H1 (cell line): ENCODE results near the gene GLRA1. TPM values are rescaled to one million over a fixed set of nuclear protein-coding genes. Genes with fewer than 3 reads are reported as not detected.

ENCODE experiments used
- CTCF ChIA-PET: fragments of 300-600 bp; sonication (Branson Sonifier 250); formaldehyde crosslinking; loops from one replicate; lab custom pipeline; 2021; ENCODE audit not compliant: partially characterized antibody; lab: Charles Lee
- POLR2A ChIA-PET: fragments of 300-600 bp; sonication (Branson Sonifier 250); formaldehyde crosslinking; loops from one replicate; lab custom pipeline; 2021; ENCODE audit warnings: inconsistent platforms; ENCODE audit not compliant: partially characterized antibody; lab: Charles Lee
- DNase-seq, 2 experiments: peaks; one replicate each; pipeline versions ENCODE4 v3.0.0 to v3.0.0-alpha.2; 2010 to 2022; ENCODE audit warnings: low spot score in 2 of 2, low read depth in 1 of 2, mixed read lengths in 1 of 2
- FAIRE-seq: peaks from 2 replicates; lab custom pipeline; 2011; peaks lifted over from hg19 to GRCh38; lab: Jason Lieb, UNC
- H2AFZ ChIP-seq: 2 replicates; pipeline ENCODE4 v1.8.1; 2012; ENCODE audit warnings: low read length, inconsistent platforms
- H2AK5ac ChIP-seq: 2 replicates; pipeline ENCODE4 v1.6.1; 2013; ENCODE audit warnings: low read depth, low read length
- H2BK120ac ChIP-seq: replicated peaks from 2 replicates; pipeline ENCODE3; 2013; ENCODE audit warnings: low read depth, low read length, inconsistent platforms
- H2BK12ac ChIP-seq: 2 replicates; pipeline ENCODE4 v1.6.1; 2013; ENCODE audit warnings: low read depth, low read length
- H2BK15ac ChIP-seq: 2 replicates; pipeline ENCODE4 v1.6.1; 2013; ENCODE audit warnings: low read length
- H2BK20ac ChIP-seq: 2 replicates; pipeline ENCODE4 v1.6.1; 2013; ENCODE audit warnings: low read length
- H2BK5ac ChIP-seq: 2 replicates; pipeline ENCODE4 v1.6.1; 2013; ENCODE audit warnings: low read depth, low read length
- H3K14ac ChIP-seq: 2 replicates; pipeline ENCODE4 v1.6.1; 2013; ENCODE audit warnings: inconsistent platforms; ENCODE audit not compliant: insufficient read length
- H3K18ac ChIP-seq: 2 replicates; pipeline ENCODE4 v1.6.1; 2013; ENCODE audit warnings: low read length; ENCODE audit errors: extremely low read depth
- H3K23ac ChIP-seq: 2 replicates; pipeline ENCODE4 v1.6.1; 2013; ENCODE audit warnings: inconsistent platforms; ENCODE audit not compliant: insufficient read length
- H3K23me2 ChIP-seq: 2 replicates; pipeline ENCODE4 v1.6.1; 2013; ENCODE audit warnings: low read depth, low read length
- H3K27ac ChIP-seq: 2 replicates; pipeline ENCODE4 v1.6.1; 2011; ENCODE audit warnings: low read depth, low read length, inconsistent platforms
- H3K27me3 ChIP-seq, 4 experiments: replicated peaks in 1 of 4; 1 replicate in 1 of 4; 2 replicates in 3 of 4; pipeline versions ENCODE4 v1.6.1 to v1.8.1; 2011 to 2013; ENCODE audit warnings: low read length in 3 of 4, mild to moderate bottlenecking in 3 of 4, inconsistent platforms in 2 of 4, mixed read lengths in 2 of 4, moderate library complexity in 1 of 4; ENCODE audit not compliant: control insufficient read depth in 3 of 4, insufficient read depth in 3 of 4; ENCODE audit errors: extremely low read depth in 1 of 4
- H3K36me3 ChIP-seq, 4 experiments: 2 replicates each; pipeline versions ENCODE4 v1.6.1 to v1.8.1; 2011 to 2013; ENCODE audit warnings: mild to moderate bottlenecking in 4 of 4, low read length in 3 of 4, moderate library complexity in 2 of 4, control low read depth in 1 of 4, inconsistent platforms in 1 of 4; ENCODE audit not compliant: insufficient read depth in 4 of 4, control insufficient read depth in 2 of 4
- H3K4ac ChIP-seq: replicated peaks from 2 replicates; pipeline ENCODE3; 2013; ENCODE audit warnings: low read length, low read depth, mixed read lengths, inconsistent platforms; ENCODE audit not compliant: insufficient read length
- H3K4me1 ChIP-seq, 4 experiments: replicated peaks in 1 of 4; 1 replicate in 1 of 4; 2 replicates in 3 of 4; pipeline versions ENCODE4 v1.6.1 to v1.8.1; 2011 to 2013; ENCODE audit warnings: low read length in 3 of 4, inconsistent platforms in 2 of 4, mixed read lengths in 1 of 4; ENCODE audit not compliant: insufficient read depth in 4 of 4, control insufficient read depth in 3 of 4
- H3K4me2 ChIP-seq, 2 experiments: 2 replicates each; pipeline versions ENCODE4 v1.6.1 to v1.8.1; 2011 to 2013; ENCODE audit warnings: low read depth in 2 of 2, low read length in 2 of 2, control low read depth in 1 of 2, inconsistent platforms in 1 of 2, mild to moderate bottlenecking in 1 of 2; ENCODE audit not compliant: insufficient read depth in 1 of 2
- H3K4me3 ChIP-seq, 4 experiments: fragments of 200-600, 300-600 bp in 1 of 4; sonication (generic), shearing (Covaris generic), sonication (Bioruptor Twin) in 1 of 4; 2 replicates each; pipeline versions ENCODE4 v1.5.1 to v1.8.1; 2011 to 2016; ENCODE audit warnings: low read length in 4 of 4, low read depth in 3 of 4, control low read depth in 2 of 4, inconsistent platforms in 2 of 4, mild to moderate bottlenecking in 2 of 4, mixed read lengths in 1 of 4, moderate library complexity in 1 of 4; ENCODE audit not compliant: insufficient read depth in 2 of 4; ENCODE audit errors: extremely low read depth in 1 of 4
- H3K56ac ChIP-seq: replicated peaks from 2 replicates; pipeline ENCODE3; 2013; ENCODE audit warnings: low read depth, mild to moderate bottlenecking, mixed read lengths, low read length, inconsistent platforms; ENCODE audit not compliant: insufficient read length
- H3K79me1 ChIP-seq: 2 replicates; pipeline ENCODE4 v1.6.1; 2013; ENCODE audit warnings: low read depth, low read length, control low read depth
- H3K79me2 ChIP-seq, 2 experiments: 2 replicates each; pipeline versions ENCODE4 v1.6.1 to v1.8.1; 2012 to 2013; ENCODE audit warnings: low read length in 2 of 2, mild to moderate bottlenecking in 2 of 2, inconsistent platforms in 1 of 2; ENCODE audit not compliant: insufficient read depth in 2 of 2, control insufficient read depth in 1 of 2
- H3K9ac ChIP-seq, 4 experiments: replicated peaks in 1 of 4; 1 replicate in 1 of 4; 2 replicates in 3 of 4; pipeline versions ENCODE4 v1.6.1 to v1.8.1; 2011 to 2013; ENCODE audit warnings: low read depth in 3 of 4, low read length in 3 of 4, control low read depth in 2 of 4, mild to moderate bottlenecking in 2 of 4, moderate library complexity in 2 of 4, inconsistent platforms in 1 of 4; ENCODE audit errors: extremely low read depth in 1 of 4
- H3K9me3 ChIP-seq, 2 experiments: 2 replicates each; pipeline versions ENCODE4 v1.6.1 to v1.8.1; 2012 to 2013; ENCODE audit warnings: mild to moderate bottlenecking in 2 of 2, moderate library complexity in 2 of 2, control low read depth in 1 of 2, inconsistent platforms in 1 of 2, low read depth in 1 of 2, low read length in 1 of 2, mixed read lengths in 1 of 2; ENCODE audit not compliant: insufficient read depth in 2 of 2
- H4K20me1 ChIP-seq, 2 experiments: replicated peaks in 1 of 2; 2 replicates each; pipeline versions ENCODE3 to v1.8.1; 2011 to 2013; ENCODE audit warnings: inconsistent platforms in 2 of 2, low read length in 2 of 2, mild to moderate bottlenecking in 1 of 2; ENCODE audit not compliant: insufficient read depth in 2 of 2, control insufficient read depth in 1 of 2
- H4K5ac ChIP-seq: 2 replicates; pipeline ENCODE4 v1.6.1; 2013; ENCODE audit warnings: low read length, low read depth, mixed read lengths, inconsistent platforms; ENCODE audit not compliant: insufficient read length
- H4K8ac ChIP-seq: 2 replicates; pipeline ENCODE4 v1.8.0; 2013; ENCODE audit warnings: mild to moderate bottlenecking, moderate library complexity, low read length, inconsistent platforms; ENCODE audit not compliant: insufficient read depth; ENCODE audit errors: extremely low read depth
- H4K91ac ChIP-seq: replicated peaks from 2 replicates; pipeline ENCODE3; 2013; ENCODE audit warnings: low read length, mixed read lengths, inconsistent platforms; ENCODE audit not compliant: insufficient read length
- BCL11A ChIP-seq, 2 experiments: IDR thresholded peaks; one replicate each; pipeline ENCODE4 v1.6.1; 2011; ENCODE audit warnings: low read depth in 2 of 2, low read length in 2 of 2, mild to moderate bottlenecking in 2 of 2
- CBX5 ChIP-seq: fragments of 300-800, 300-1000 bp; sonication (generic); IDR thresholded peaks from 2 replicates; pipeline ENCODE4 v1.7.1; 2016; ENCODE audit warnings: antibody characterized with exemption, low read length, low read depth
- CEBPB ChIP-seq: IDR thresholded peaks from 2 replicates; pipeline ENCODE4 v1.6.1; 2012; ENCODE audit warnings: low read depth, low read length
- EP300 ChIP-seq, 2 experiments: IDR thresholded peaks; 1 replicate in 1 of 2; 2 replicates in 1 of 2; pipeline ENCODE4 v1.6.1; 2011 to 2012; ENCODE audit warnings: low read depth in 2 of 2, low read length in 2 of 2, mild to moderate bottlenecking in 2 of 2, borderline replicate concordance in 1 of 2, inconsistent platforms in 1 of 2, moderate library complexity in 1 of 2
- FOSL1 ChIP-seq: IDR thresholded peaks from 2 replicates; pipeline ENCODE4 v1.6.1; 2011; ENCODE audit warnings: mild to moderate bottlenecking, low read depth, low read length, moderate library complexity; ENCODE audit not compliant: insufficient read depth
- PHF8 ChIP-seq: fragments of 200-600 bp; sonication (generic); conservative IDR thresholded peaks from 2 replicates; pipeline ENCODE4 v1.7.1; 2012; ENCODE audit warnings: low read depth, mild to moderate bottlenecking, inconsistent platforms, low read length, moderate library complexity
- RNF2 ChIP-seq: fragments of 200-900, 300-1000 bp; sonication (generic); IDR thresholded peaks from 2 replicates; pipeline ENCODE4 v1.7.1; 2016; ENCODE audit warnings: borderline replicate concordance, low read depth, mild to moderate bottlenecking, antibody characterized with exemption, low read length; ENCODE audit not compliant: poor library complexity, severe bottlenecking; ENCODE audit errors: missing control alignments
- TAF1 ChIP-seq: IDR thresholded peaks from 2 replicates; pipeline ENCODE4 v1.6.1; 2011; ENCODE audit warnings: mild to moderate bottlenecking, low read depth, low read length
- WGBS, 2 experiments: shearing (Covaris generic) in 1 of 2; methylation state at CpG; one replicate each; pipeline versions ENCODE4 v1.1.6 to v1.1.7; 2013 to 2015; ENCODE audit warnings: low lambda C conversion rate in 2 of 2, mixed read lengths in 2 of 2, inconsistent platforms in 1 of 2, low coverage in 1 of 2, missing lambda C conversion rate in 1 of 2; ENCODE audit not compliant: insufficient replicate concordance in 2 of 2, insufficient coverage in 1 of 2, insufficient read length in 1 of 2; ENCODE audit errors: extremely low coverage in 1 of 2, missing lambda C conversion rate in 1 of 2; 5-methylcytosine and 5-hydroxymethylcytosine counted together
- polyA plus RNA-seq, 7 experiments: library from polyadenylated mRNA; depleted of rRNA in 3 of 7; stranded (reverse) in 5 of 7; unstranded in 2 of 7; fragments of >200 nt in 5 of 7; fragments of 200-250 nt in 2 of 7; gene quantifications; 1 replicate in 5 of 7; 2 replicates in 1 of 7; 4 replicates in 1 of 7; pipeline versions ENCODE4 v1.2.1 to v1.2.3, GENCODE V29; 2011 to 2013; ENCODE audit warnings: missing spikeins in 2 of 7, mixed read lengths in 2 of 7
- total RNA-seq: library from RNA; stranded (reverse); fragmentation: NEBNext Ultra II Directional; extraction: Animal tissue kit (Norgen Biotek cat#: 25700); gene quantifications from 2 replicates; pipeline ENCODE4 v1.2.1, GENCODE V29; 2021

The GLRA1 gene
- total and polyA plus RNA-seq, 2 of the 8 experiments (the other 6 are each of a cell fraction or from before 2014, with no cell fraction given): not detected

DNA sequence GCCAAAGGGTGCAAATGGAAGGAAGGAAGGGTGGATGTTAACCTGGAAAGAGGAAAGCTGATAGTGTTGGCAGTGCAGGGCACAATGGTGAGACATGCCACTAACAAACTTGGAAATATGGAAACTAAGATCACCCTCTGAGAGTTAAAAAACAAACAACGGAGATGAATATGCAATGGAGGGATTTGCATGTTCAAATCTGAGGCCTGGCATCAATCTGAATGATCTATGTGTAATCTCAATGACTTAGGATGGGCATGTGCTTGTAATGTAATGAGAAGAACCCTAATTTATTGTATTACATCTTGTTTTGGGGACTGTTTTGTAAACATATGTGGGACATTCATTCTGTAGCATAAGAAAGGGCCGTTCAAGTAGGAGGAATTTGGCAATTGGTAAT, 54.4 kb downstream of the GLRA1 start:
- Histone ChIP-seq H3K27me3 (no peaks in the 10 kb centered on the region), H3K4me3 (no peak overlapping the region), H3K4me1 (no peaks in the 10 kb centered on the region), H3K4ac (no peak overlapping the region), H3K56ac (no peak overlapping the region), H4K91ac (no peak overlapping the region), H4K20me1 (no peaks in the 10 kb centered on the region), H3K27ac (no peak overlapping the region), H2AK5ac (no peak overlapping the region), H3K23ac (no peak overlapping the region)
- CTCF ChIA-PET: interaction anchor here (0.8 kb wide), 1 partner anchor 46 kb away, joined by 3 read pairs; no protein-coding TSS in a partner anchor
- FAIRE-seq: no peak
- TF ChIP-seq TAF1: no peak
- TF ChIP-seq CEBPB: no peak
- no peak for TF ChIP-seq EP300 (IDR thresholded peaks at IDR 0.05; ENCODE audit: borderline replicate concordance in 1 of 2, low read depth in 2 of 2, low read length in 2 of 2)
- TF ChIP-seq RNF2: no peak
- TF ChIP-seq CBX5: no peak
- no peak for TF ChIP-seq FOSL1
- no peak for TF ChIP-seq BCL11A (IDR thresholded peaks at IDR 0.05; ENCODE audit: low read depth in 2 of 2, low read length in 2 of 2)
- no peak for TF ChIP-seq PHF8
- TF ChIP-seq, all 59 proteins: peak for 0
- POLR2A ChIA-PET: no interaction called here
- Histone ChIP-seq H2BK12ac (no peak overlapping the region), H3K79me2 (no peaks in the 10 kb centered on the region), H3K14ac (no peak overlapping the region), H2BK15ac (no peak overlapping the region), H4K5ac (no peak overlapping the region), H2BK20ac (no peak overlapping the region), H2BK120ac (no peak overlapping the region), H3K79me1 (no peaks in the 10 kb centered on the region), H2BK5ac (no peak overlapping the region), H4K8ac (no peak overlapping the region), H2AFZ (no peak overlapping the region), H3K4me2 (no peak overlapping the region), H3K9ac (no peak overlapping the region), H3K36me3 (no peaks in the 10 kb centered on the region), H3K23me2 (no peaks in the 10 kb centered on the region), H3K18ac (no peak overlapping the region), H3K9me3 (no peaks in the 10 kb centered on the region)
- no peak for DNase-seq
- 94% methylated on average over 2 of the region's 2 CpGs; no CpG with 5 or more reads in 1 of the 2 experiments for WGBS, 2 experiments
